AG08395 (cell line): ENCODE results near the gene CDKAL1.
"Not testable (repeated sequence)": the region's sequence is repeated elsewhere in the genome, so short reads cannot be mapped to it uniquely, and the experiment has no call there.

ENCODE experiments used
- DNase-seq: peaks from one replicate; pipeline ENCODE4 v3.0.0; 2012; ENCODE audit warnings: mixed read lengths, low spot score

The CDKAL1 gene

GRCh38 chr6:20554326-20554725 is 20.1 kb downstream of the CDKAL1 start:
- no peak for DNase-seq

DNA sequence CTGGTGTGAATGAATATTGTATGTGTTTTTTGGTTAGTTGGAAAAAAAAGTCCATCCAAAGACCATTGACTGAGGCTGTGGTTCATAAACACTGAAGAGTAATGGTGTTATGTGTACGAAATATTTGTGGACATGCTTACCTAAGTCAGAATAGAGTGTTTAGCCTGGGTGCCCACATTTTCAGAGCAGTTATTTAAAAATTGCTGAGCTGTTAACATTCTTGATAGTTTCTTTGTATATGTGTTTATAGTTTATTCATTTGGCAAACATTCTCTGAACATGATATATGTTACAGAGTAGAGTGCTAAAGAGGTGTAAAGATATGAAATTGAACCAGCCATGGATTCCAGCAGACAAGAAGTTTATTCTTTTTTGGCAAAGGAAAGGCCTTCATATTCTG is 20.6 kb downstream of the CDKAL1 start:
- no peak for DNase-seq

DNA sequence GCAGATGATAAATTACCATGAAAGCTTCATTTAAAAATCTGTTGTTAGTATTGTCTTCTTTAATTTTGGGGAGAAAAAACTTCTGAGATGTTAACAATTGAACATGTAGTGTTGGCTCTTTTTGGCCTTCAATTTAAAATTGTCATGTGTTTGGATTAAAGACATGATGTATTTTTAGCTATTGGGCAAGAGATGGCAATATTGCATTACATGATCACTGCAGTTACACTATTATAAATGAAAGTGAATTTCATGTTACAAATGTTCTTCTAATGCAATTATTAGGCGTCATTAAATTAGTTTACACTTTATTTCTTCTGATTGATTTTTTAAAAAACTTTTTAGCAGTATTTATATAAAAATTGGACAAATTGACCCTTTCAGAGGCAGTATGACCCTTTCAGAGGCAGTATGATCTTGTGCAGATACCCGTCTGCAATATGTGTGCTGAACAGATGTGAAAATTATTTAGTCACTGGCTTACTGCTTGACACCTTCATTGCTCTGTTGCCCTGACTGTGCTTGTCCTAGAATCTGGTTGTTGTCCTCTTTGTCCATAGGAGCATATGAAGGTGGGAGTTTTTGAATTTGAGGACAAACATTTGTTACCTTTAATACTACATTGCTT is 25.8 kb downstream of the CDKAL1 start:
- DNase-seq = no peak

DNA sequence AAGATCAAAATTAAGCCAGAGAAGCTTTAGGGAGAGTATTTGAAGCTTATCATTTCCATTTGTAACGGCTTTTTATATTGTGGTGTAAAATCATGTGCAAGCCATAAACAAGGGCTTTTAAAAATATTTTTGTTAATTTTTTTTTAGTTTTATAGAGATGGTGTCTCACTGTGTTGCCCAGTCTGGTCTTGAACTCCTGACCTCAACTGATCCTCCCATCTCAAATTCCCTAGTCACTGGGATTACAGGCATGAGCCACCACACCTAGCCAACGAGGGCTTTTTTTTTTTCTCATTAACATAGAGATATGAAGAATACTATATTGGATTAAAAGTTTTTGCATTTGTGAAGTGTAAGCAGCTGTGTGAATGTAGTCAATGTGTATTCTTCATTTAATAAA is 29.1 kb downstream of the CDKAL1 start:
- no peak for DNase-seq

DNA sequence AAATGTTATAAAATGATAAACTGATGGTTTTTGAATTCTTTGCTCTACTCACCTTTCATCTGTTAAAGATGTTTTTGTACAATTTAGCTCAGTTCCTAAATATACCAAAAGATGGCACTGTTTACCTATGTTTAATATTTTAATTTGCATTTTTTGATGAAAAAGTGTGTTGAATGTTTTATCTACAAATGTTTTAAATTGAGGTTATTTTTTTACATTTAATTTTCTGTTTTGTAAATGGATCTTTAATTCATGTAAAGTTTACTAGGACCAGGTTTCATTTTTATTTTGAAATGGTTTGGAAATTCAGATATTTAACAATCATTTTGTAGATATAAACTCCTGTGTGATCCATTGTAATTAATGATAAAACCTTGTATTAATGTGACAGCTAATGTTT is 30.0 kb downstream of the CDKAL1 start:
- DNase-seq = peak; percentile 49

DNA sequence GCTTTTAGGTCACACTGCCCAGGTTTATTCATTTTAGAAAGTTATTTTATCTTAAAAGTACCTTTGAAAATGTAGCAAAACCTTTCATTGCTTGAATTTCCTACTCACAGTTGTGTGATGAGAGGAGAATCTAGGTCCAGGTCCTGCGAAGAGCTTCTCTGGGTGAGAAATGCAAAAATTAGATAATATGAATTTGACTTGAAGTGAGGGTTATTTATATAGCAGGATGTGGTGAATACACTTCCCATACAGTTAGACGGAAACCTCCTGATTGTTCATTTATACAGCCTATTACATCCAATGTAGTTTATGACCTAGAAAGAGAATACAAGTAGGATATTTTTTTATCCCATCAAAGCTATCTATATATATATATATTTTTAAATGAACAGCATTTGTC is 30.5 kb downstream of the CDKAL1 start:
- no peak for DNase-seq

DNA sequence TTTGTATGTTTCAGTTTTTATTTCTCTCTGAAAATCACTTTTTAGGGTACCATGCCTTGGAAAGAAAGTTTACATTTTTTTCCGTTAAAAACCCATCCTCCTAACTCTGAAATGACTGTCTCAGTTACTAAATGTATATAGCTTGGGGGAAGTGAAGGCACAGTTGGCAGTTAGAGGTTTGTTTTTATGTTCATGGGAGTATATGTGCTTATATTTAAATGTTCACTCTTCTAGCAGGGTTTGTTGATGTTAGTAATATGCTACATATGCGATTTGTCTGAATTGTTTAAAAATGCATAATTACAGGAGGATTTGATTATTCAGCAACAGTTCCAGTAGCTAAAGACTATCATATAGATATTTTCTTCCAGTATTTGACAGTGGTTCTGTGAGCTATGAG is 31.1 kb downstream of the CDKAL1 start:
- no peak for DNase-seq

- no peak for DNase-seq
Measured at GRCh38 chr6:20566109-20566508, 31.9 kb downstream of the CDKAL1 start.

- no peak for DNase-seq
Measured at GRCh38 chr6:20569000-20569610, 34.8 kb downstream of the CDKAL1 start.

DNA sequence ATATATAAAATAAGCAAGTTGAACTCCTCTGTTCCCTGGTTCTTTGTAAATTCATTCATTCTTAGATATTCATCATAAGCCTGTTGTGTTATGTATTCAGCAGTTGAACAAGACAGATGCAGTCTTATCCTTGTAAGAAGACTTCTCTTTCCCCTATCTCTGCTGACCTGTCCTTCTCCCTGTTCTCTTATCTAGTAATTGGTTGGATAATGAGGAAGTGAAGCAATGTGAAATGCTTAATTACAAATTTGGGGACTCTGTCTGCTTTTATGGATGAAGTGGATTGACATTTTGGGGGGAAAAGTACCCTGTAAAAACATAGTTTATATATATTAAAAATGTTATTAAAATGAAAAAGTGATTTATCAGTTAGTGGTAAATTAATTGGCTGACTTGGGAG is 37.0 kb downstream of the CDKAL1 start:
- DNase-seq = no peak

DNA sequence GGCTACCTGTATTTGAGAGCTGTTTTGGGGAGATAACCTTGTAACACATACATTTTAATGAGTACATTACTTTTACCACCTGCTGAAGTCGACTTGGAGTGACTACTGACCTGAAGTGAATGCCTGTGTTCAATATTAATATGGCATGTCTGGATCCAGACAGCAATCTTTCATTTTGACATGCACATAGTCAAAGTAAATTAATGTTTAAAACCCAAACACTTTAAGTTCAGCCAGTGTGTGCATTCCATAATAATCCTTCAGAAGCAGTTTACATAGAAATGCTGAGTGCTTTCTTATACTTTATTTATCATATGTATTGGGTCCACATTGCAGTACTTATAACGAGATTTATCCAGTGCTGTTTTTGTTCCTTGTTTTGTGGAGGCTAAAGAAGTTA is 38.0 kb downstream of the CDKAL1 start:
- DNase-seq = no peak

- peak; percentile 35 for DNase-seq
Measured at GRCh38 chr6:20572940-20573339, 38.7 kb downstream of the CDKAL1 start.

GRCh38 chr6:20574355-20574754 is 40.1 kb downstream of the CDKAL1 start:
- DNase-seq = no peak

DNA sequence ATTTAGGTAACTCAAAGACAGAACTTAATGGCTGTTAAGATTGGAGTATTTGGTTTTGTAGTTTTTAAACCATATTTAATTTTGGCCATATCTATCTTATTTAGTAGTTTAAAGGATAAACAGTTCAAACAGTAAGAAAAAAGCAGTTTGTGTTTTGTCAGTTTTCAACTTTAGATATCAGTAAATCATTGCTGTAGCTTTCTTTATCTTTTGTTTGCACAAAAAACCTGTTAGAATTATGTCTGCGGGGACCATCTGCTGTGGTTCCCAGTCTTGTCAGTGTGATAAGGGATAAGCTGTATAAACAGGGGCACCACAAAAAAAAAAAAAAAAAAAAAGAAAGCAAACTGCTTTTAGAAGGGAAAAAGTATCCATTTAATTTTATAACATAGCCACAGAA is 40.9 kb downstream of the CDKAL1 start:
- no peak for DNase-seq

DNA sequence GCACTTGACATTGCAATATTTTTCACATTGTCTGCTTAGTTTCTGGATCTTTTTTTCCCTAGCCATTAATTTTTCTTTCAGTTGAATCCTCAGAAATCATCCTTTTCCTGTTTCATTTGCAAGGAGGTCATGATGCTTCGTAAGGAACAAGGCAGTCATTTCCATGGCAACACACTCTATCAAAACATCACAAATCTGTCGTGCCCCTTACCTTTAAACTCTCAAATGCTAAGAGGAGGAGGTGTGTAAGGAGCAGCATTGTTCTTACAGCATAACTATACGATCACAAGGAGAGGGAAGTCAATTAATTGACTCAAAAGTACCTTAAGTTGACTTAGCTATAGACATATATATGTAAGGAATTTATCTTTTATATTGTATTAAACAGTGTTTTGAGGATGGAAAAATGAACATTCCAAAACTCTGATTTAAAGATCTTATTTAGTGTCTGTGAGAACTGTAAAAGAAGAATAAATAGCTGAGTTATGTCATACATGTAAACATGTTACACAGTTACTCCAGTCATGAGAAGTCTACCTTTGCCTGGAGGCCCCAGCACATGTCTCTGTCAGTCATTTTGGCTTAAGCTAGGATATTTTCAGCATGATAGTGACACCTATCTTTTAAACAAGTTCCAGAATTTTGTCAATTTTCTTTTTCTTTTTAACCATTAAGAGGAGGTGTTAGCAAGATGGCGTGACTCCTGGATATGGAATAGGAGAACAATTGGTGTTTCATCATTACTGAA is 41.6 kb downstream of the CDKAL1 start:
- no peak for DNase-seq

DNA sequence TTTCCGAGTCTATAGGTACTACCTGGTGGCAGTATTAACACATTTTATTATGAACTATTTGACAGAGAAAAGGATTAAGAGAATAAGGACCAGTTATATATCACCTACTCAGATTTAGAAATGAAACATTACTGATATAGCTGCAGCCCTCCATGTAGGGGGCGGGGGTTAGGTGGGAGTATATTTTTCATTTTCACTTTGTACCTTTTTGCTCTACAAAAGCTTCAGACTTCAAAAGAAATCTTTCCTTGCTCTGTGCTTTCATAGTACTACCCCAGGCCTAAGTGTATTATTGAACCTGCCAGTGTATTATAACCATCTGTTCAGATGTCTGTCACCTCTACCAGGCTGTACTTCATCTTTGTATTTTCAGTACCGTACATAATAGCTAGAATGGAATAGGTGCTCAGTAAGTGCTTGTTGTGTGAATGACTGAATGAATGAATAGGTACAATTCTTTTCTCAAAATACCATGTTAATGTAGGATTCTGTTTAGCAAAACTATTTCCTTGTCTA is 43.0 kb downstream of the CDKAL1 start:
- no peak for DNase-seq

- no peak for DNase-seq
Measured at GRCh38 chr6:20581070-20581469, 46.8 kb downstream of the CDKAL1 start.

GRCh38 chr6:20582586-20583443 is 48.6 kb downstream of the CDKAL1 start:
- no peak for DNase-seq

GRCh38 chr6:20583444-20583800 is 49.2 kb downstream of the CDKAL1 start:
- no peak for DNase-seq

DNA sequence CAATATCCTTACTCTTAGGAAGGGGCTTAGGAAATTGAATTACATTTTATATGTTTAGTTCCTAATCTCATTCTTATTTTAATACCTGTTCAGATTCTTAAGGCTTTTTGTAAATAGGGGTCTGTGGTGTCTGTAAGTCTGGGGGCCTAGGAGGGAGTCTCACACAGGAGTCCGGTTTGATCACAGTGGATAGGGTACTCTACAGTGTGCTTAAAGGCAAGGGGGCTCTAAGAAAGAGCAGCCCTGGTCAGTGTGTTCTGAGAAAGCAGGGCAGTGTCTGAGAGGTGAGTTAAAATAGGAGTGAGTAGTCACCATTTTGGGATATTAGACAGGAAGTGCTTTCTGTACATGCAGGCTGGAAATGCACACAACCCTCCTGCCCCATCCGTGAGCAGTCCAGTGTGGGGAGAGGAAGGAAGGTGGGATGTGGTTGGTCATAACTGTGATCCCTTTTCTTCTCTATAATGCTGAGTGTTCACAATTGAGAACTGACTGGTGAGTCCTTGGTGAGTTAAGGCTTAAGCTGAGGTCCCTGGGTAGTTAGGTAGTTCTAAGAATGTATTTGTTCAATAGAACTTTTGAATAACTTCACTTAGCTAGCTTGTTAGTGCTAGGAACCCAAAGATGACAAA is 50.0 kb downstream of the CDKAL1 start:
- no peak for DNase-seq

DNA sequence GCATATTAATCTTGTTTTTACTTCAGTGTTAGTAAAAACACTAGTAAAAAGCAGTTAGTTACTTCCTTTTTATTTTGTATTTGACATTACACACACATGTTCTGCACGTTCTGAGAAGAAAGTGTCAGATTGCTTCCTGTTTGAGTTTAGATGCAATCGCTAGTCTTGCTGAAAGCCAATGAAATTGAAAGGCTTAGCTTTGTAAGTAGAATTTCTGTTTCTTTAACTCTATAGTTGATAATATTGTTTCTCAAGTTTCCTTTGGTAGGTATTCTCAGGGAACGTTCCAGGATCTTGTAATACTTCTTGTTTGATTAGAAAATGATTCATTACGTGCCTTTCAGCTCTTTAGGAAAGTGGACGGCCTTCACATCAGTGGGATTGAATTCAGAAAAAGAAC is 55.0 kb downstream of the CDKAL1 start:
- peak; percentile 6 for DNase-seq

DNA sequence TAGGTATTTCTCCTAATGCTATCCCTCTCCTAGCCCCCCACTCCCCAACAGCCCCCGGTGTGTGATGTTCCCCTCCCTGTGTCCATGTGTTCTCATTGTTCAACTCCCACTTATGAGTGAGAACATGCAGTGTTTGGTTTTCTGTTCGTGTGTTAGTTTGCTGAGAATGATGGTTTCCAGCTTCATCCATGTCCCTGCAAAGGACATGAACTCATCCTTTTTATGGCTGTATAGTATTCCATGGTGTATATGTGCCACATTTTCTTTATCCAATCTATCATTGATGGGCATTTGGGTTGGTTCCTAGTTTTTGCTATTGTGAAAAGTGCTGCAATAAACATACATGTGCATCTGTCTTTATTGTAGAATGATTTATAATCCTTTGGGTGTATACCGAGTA is 56.2 kb downstream of the CDKAL1 start:
- DNase-seq = not testable (repeated sequence)
